Hematopoietic multipotent progenitor cell treated with erythropoietin and hydrocortisone succinate and interleukin-3 and kit ligand, for 6 days (in vitro differentiated cells): ENCODE data around the gene UGT1A3.

ENCODE experiments used
- DNase-seq: peaks from one replicate; pipeline ENCODE4 v3.0.0-alpha.2; 2015

The UGT1A3 gene

GRCh38 chr2:233798335-233799086 is 69.7 kb downstream of the UGT1A3 start:
- no peak for DNase-seq

- DNase-seq = no peak
Measured at GRCh38 chr2:233799087-233799665, 70.3 kb downstream of the UGT1A3 start.

- DNase-seq = no peak
Measured at GRCh38 chr2:233799716-233800115, 70.9 kb downstream of the UGT1A3 start.

GRCh38 chr2:233800208-233800607 is 71.4 kb downstream of the UGT1A3 start:
- no peak for DNase-seq

- DNase-seq = no peak
Measured at GRCh38 chr2:233801357-233802131, 72.7 kb downstream of the UGT1A3 start.

- no peak for DNase-seq
Measured at GRCh38 chr2:233802132-233802815, 73.4 kb downstream of the UGT1A3 start.

- no peak for DNase-seq
Measured at GRCh38 chr2:233803292-233803911, 74.6 kb downstream of the UGT1A3 start.

- no peak for DNase-seq
Measured at GRCh38 chr2:233803994-233804393, 75.2 kb downstream of the UGT1A3 start.

- no peak for DNase-seq
Measured at GRCh38 chr2:233807215-233807865, 78.5 kb downstream of the UGT1A3 start.

- DNase-seq = no peak
Measured at GRCh38 chr2:233807966-233808935, 79.4 kb downstream of the UGT1A3 start.

GRCh38 chr2:233810385-233810784 is 81.5 kb downstream of the UGT1A3 start:
- no peak for DNase-seq

GRCh38 chr2:233811087-233811486 is 82.2 kb downstream of the UGT1A3 start:
- DNase-seq = no peak

GRCh38 chr2:233811732-233812131 is 82.9 kb downstream of the UGT1A3 start:
- no peak for DNase-seq

- DNase-seq = no peak
Measured at GRCh38 chr2:233813236-233814055, 84.6 kb downstream of the UGT1A3 start.

GRCh38 chr2:233814056-233814835 is 85.4 kb downstream of the UGT1A3 start:
- DNase-seq = no peak

GRCh38 chr2:233815861-233816260 is 87.0 kb downstream of the UGT1A3 start:
- DNase-seq = no peak

GRCh38 chr2:233816334-233816733 is 87.5 kb downstream of the UGT1A3 start:
- no peak for DNase-seq

- DNase-seq = no peak
Measured at GRCh38 chr2:233816771-233817170, 87.9 kb downstream of the UGT1A3 start.

GRCh38 chr2:233817361-233817911 is 88.6 kb downstream of the UGT1A3 start:
- DNase-seq = no peak
